Fibroblast of lung (primary cell): Measurements from ENCODE around the gene CFP. TPM values are rescaled to one million over a fixed set of nuclear protein-coding genes. Genes with fewer than 3 reads are reported as not detected.

ENCODE experiments used
- DNase-seq, 2 donors: peaks; one replicate each; pipeline versions ENCODE4 v3.0.0 to v3.0.0-alpha.2; 2010; ENCODE audit warnings: low read depth in 2 of 2
- H2AFZ ChIP-seq: 2 replicates; pipeline ENCODE4 v1.5.1; 2012; ENCODE audit warnings: low read length, control low read depth, inconsistent platforms
- H3K27ac ChIP-seq: 2 replicates; pipeline ENCODE4 v1.5.1; 2011; ENCODE audit warnings: low read length, control low read depth; ENCODE audit not compliant: insufficient read depth
- H3K27me3 ChIP-seq: 2 replicates; pipeline ENCODE4 v1.5.1; 2011; ENCODE audit warnings: mild to moderate bottlenecking, low read length; ENCODE audit not compliant: control insufficient read depth, insufficient read depth
- H3K36me3 ChIP-seq: 2 replicates; pipeline ENCODE4 v1.5.1; 2011; ENCODE audit warnings: low read length; ENCODE audit not compliant: control insufficient read depth, insufficient read depth
- H3K4me1 ChIP-seq: 2 replicates; pipeline ENCODE4 v1.5.1; 2011; ENCODE audit warnings: low read length; ENCODE audit not compliant: control insufficient read depth, insufficient read depth; ENCODE audit errors: extremely low read depth
- H3K4me2 ChIP-seq: 2 replicates; pipeline ENCODE4 v1.5.1; 2011; ENCODE audit warnings: low read length, control low read depth; ENCODE audit not compliant: insufficient read depth; ENCODE audit errors: extremely low read depth
- H3K4me3 ChIP-seq, 4 experiments: fragments of 200-600 bp in 1 of 4; sonication (generic) in 1 of 4; replicated peaks in 1 of 4; 2 replicates each; pipeline ENCODE4 v1.5.1; 2011 to 2016; ENCODE audit warnings: low read length in 4 of 4, low read depth in 3 of 4, mild to moderate bottlenecking in 3 of 4, control low read depth in 2 of 4, inconsistent platforms in 1 of 4, mixed read lengths in 1 of 4; ENCODE audit not compliant: insufficient read depth in 1 of 4; ENCODE audit errors: control extremely low read depth in 1 of 4
- H3K79me2 ChIP-seq: 2 replicates; pipeline ENCODE4 v1.5.1; 2012; ENCODE audit warnings: mild to moderate bottlenecking, low read length, inconsistent platforms; ENCODE audit not compliant: control insufficient read depth, insufficient read depth
- H3K9ac ChIP-seq: 2 replicates; pipeline ENCODE4 v1.5.1; 2011; ENCODE audit warnings: mild to moderate bottlenecking, low read length, control low read depth; ENCODE audit not compliant: insufficient read depth
- H3K9me3 ChIP-seq: 2 replicates; pipeline ENCODE4 v1.5.1; 2012; ENCODE audit warnings: low read depth, low read length; ENCODE audit not compliant: control insufficient read depth, insufficient read depth
- H4K20me1 ChIP-seq: 2 replicates; pipeline ENCODE4 v1.5.1; 2011; ENCODE audit warnings: low read length; ENCODE audit not compliant: control insufficient read depth, insufficient read depth; ENCODE audit errors: extremely low read depth
- CTCF ChIP-seq, 2 donors: IDR thresholded peaks in 1 of 2; conservative IDR thresholded peaks in 1 of 2; 1 replicate in 1 of 2; 2 replicates in 1 of 2; pipeline ENCODE4 v1.5.1; 2011 to 2012; ENCODE audit warnings: low read length in 2 of 2, control low read depth in 1 of 2, inconsistent platforms in 1 of 2, low read depth in 1 of 2, mild to moderate bottlenecking in 1 of 2
- EZH2 ChIP-seq: IDR thresholded peaks from 2 replicates; pipeline ENCODE4 v1.5.1; 2012; ENCODE audit warnings: low read length, control low read depth, mild to moderate bottlenecking; ENCODE audit errors: missing control alignments
- polyA plus RNA-seq, 2 donors: library from polyadenylated mRNA; depleted of rRNA in 1 of 2; stranded (reverse) in 1 of 2; unstranded in 1 of 2; fragments of >200 nt; gene quantifications; 2 replicates each; pipeline ENCODE4 v1.2.1, GENCODE V29; 2011 to 2012; ENCODE audit warnings: missing spikeins in 1 of 2
- total RNA-seq: library from RNA; depleted of rRNA; stranded (reverse); fragments of >200 nt; gene quantifications from 2 replicates; pipeline ENCODE4 v1.2.1, GENCODE V29; 2014

CFP gene
- total and polyA plus RNA-seq, 2 donors (not counting 1 experiment from before 2014, with no cell fraction given), result 0.08 to 0.17 TPM

DNA sequence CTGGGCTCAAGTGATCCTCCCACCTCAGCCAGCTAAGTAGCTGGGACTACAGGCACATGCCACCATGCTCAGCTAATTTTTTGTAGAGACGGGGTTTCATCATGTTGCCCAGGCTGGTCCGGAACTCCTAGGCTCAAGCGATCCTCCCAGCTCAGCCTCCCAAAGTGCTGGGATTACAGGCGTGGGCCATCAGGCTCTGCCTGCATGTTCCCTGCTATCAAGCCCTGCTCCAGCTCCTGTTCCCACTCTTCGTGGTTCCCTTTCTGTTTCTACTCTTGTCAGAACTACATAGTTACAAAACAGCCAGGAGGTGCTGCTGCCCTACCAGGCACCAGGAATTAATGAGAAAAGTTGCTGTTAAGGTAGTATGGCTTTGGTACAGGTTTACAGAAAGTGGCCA is 38.7 kb downstream of the CFP start:
- Histone ChIP-seq H3K27me3 (no peaks in the 10 kb centered on the region), H3K27ac (no peak overlapping the region), H4K20me1 (no peaks in the 10 kb centered on the region), H3K4me2 (no peak overlapping the region), H3K4me1 (no peaks in the 10 kb centered on the region), H3K79me2 (no peaks in the 10 kb centered on the region), H3K9me3 (no peaks in the 10 kb centered on the region), H3K4me3 (no peak overlapping the region), H3K9ac (no peak overlapping the region), H3K36me3 (no peaks in the 10 kb centered on the region), H2AFZ (no peak overlapping the region)
- TF ChIP-seq CTCF (conservative IDR thresholded peaks at IDR 0.05 in 1 of 2, IDR thresholded peaks at IDR 0.05 in 1 of 2; ENCODE audit: low read depth in 1 of 2, low read length in 2 of 2), result no peak
- TF ChIP-seq EZH2, result no peak
- DNase-seq, result no peak

GRCh38 chrX:47587906-47588735 is 41.6 kb downstream of the CFP start:
- Histone ChIP-seq H3K79me2 (peaks cover 17% of the 10 kb centered on the region), H3K36me3 (peaks cover 3% of the 10 kb centered on the region)

More at GRCh38 chrX:47587906-47588735, 41.6 kb downstream of the CFP start:
- no peaks in the 10 kb centered on the region for H3K9me3 ChIP-seq
- DNase-seq, result no peak
- H3K4me1 ChIP-seq, result no peaks in the 10 kb centered on the region
- H2AFZ ChIP-seq, result no peak overlapping the region
- H3K27ac ChIP-seq, result no peak overlapping the region
- H3K4me3 ChIP-seq, result no peak overlapping the region
- H3K27me3 ChIP-seq, result no peaks in the 10 kb centered on the region
- TF ChIP-seq EZH2, result no peak
- TF ChIP-seq CTCF (conservative IDR thresholded peaks at IDR 0.05 in 1 of 2, IDR thresholded peaks at IDR 0.05 in 1 of 2; ENCODE audit: low read depth in 1 of 2, low read length in 2 of 2), result no peak
- H4K20me1 ChIP-seq, result no peaks in the 10 kb centered on the region
- no peak overlapping the region for H3K9ac ChIP-seq
- H3K4me2 ChIP-seq, result no peak overlapping the region
